SK-N-SH treated with all-trans-retinoic acid at 6 μM for 48 hours (cell line): ENCODE results near the gene PSMB9.

Experiments used
- ATAC-seq: fragments of 200-7000 bp; cut with Tn5 transposase; 3 replicates; pipeline ENCODE4 v1.9.1; 2020; ENCODE audit warnings: mild to moderate bottlenecking, moderate library complexity
- ARNTL ChIP-seq: fragments of 450-650 bp; formaldehyde crosslinking; IDR thresholded peaks from 2 replicates; pipeline ENCODE4 v1.5.0; 2020; ENCODE audit warnings: low read depth, mild to moderate bottlenecking, moderate library complexity, borderline replicate concordance
- BACH2 ChIP-seq: fragments of 250-450 bp; sonication (Bioruptor Pico); IDR thresholded peaks from 2 replicates; pipeline ENCODE4 v1.9.0; 2021; ENCODE audit warnings: mild to moderate bottlenecking, borderline replicate concordance
- CSDC2 ChIP-seq: fragments of 250-450 bp; sonication (Bioruptor Pico); IDR thresholded peaks from 2 replicates; pipeline ENCODE4 v1.5.0; 2020; ENCODE audit warnings: mild to moderate bottlenecking, moderate library complexity
- ESRRG ChIP-seq: fragments of 250-450 bp; sonication (Bioruptor Pico); IDR thresholded peaks from 2 replicates; pipeline ENCODE4 v1.6.1; 2021; ENCODE audit warnings: mild to moderate bottlenecking
- GLIS3 ChIP-seq: fragments of 250-450 bp; sonication (Bioruptor Pico); IDR thresholded peaks from 2 replicates; pipeline ENCODE4 v1.5.0; 2020; ENCODE audit warnings: mild to moderate bottlenecking, moderate library complexity
- ISL1 ChIP-seq: fragments of 250-450 bp; sonication (Bioruptor Pico); IDR thresholded peaks from 2 replicates; pipeline ENCODE4 v2.1.2; 2022; ENCODE audit warnings: mild to moderate bottlenecking, moderate library complexity
- OSR1 ChIP-seq: fragments of 250-450 bp; sonication (Bioruptor Pico); IDR thresholded peaks from 2 replicates; pipeline ENCODE4 v1.8.0; 2022; ENCODE audit warnings: moderate library complexity, mild to moderate bottlenecking, inconsistent platforms
- PATZ1 ChIP-seq: fragments of 250-450 bp; sonication (Bioruptor Pico); IDR thresholded peaks from 2 replicates; pipeline ENCODE4 v1.8.0; 2020; ENCODE audit warnings: mild to moderate bottlenecking, moderate library complexity, borderline replicate concordance
- PPARA ChIP-seq: fragments of 250-450 bp; sonication (Bioruptor Pico); IDR thresholded peaks from 2 replicates; pipeline ENCODE4 v1.5.0; 2020; ENCODE audit warnings: mild to moderate bottlenecking, borderline replicate concordance
- RARB ChIP-seq: fragments of 250-450 bp; sonication (Bioruptor Pico); IDR thresholded peaks from 2 replicates; pipeline ENCODE4 v1.8.0; 2021; ENCODE audit warnings: mild to moderate bottlenecking, moderate library complexity
- SNAI2 ChIP-seq: fragments of 250-450 bp; sonication (Bioruptor Pico); IDR thresholded peaks from 2 replicates; pipeline ENCODE4 v1.5.0; 2020; ENCODE audit warnings: mild to moderate bottlenecking, moderate library complexity
- TCF4 ChIP-seq: fragments of 250-450 bp; sonication (Bioruptor Pico); IDR thresholded peaks from 2 replicates; pipeline ENCODE4 v1.8.0; 2021; ENCODE audit warnings: mild to moderate bottlenecking, moderate library complexity, borderline replicate concordance
- TOX ChIP-seq: fragments of 250-450 bp; sonication (Bioruptor Pico); IDR thresholded peaks from 2 replicates; pipeline ENCODE4 v1.8.0; 2021; ENCODE audit warnings: mild to moderate bottlenecking, moderate library complexity, borderline replicate concordance
- TSHZ2 ChIP-seq: fragments of 250-450 bp; sonication (Bioruptor Pico); IDR thresholded peaks from 2 replicates; pipeline ENCODE4 v1.5.0; 2020; ENCODE audit warnings: mild to moderate bottlenecking, moderate library complexity
- ZC3H10 ChIP-seq: fragments of 250-450 bp; sonication (Bioruptor Pico); IDR thresholded peaks from 2 replicates; pipeline ENCODE4 v1.5.1; 2021; ENCODE audit warnings: mild to moderate bottlenecking, moderate library complexity
- ZFP3 ChIP-seq: fragments of 250-450 bp; sonication (Bioruptor Pico); IDR thresholded peaks from 2 replicates; pipeline ENCODE4 v1.5.0; 2020; ENCODE audit warnings: mild to moderate bottlenecking, moderate library complexity
- ZFP30 ChIP-seq: fragments of 450-650 bp; formaldehyde crosslinking; IDR thresholded peaks from 2 replicates; pipeline ENCODE4 v1.5.0; 2022; ENCODE audit warnings: mild to moderate bottlenecking, moderate library complexity
- ZNF565 ChIP-seq: fragments of 450-650 bp; formaldehyde crosslinking; conservative IDR thresholded peaks from 2 replicates; pipeline ENCODE4 v1.5.0; 2020; ENCODE audit warnings: low read depth, mild to moderate bottlenecking, moderate library complexity
- ZNF70 ChIP-seq: fragments of 450-650 bp; formaldehyde crosslinking; IDR thresholded peaks from 2 replicates; pipeline ENCODE4 v1.5.0; 2020; ENCODE audit warnings: mild to moderate bottlenecking, moderate library complexity
- ZNF8 ChIP-seq: fragments of 450-650 bp; formaldehyde crosslinking; IDR thresholded peaks from 2 replicates; pipeline ENCODE4 v1.5.0; 2020; ENCODE audit warnings: mild to moderate bottlenecking, moderate library complexity
- TF ChIP-seq, protein P1 (sequence below): fragments of 250-450 bp; sonication (Bioruptor Pico); IDR thresholded peaks from 2 replicates; pipeline ENCODE4 v1.5.1; 2020; ENCODE audit warnings: low read depth, mild to moderate bottlenecking, moderate library complexity
- TF ChIP-seq, protein P2 (sequence below): fragments of 250-450 bp; sonication (Bioruptor Pico); IDR thresholded peaks from 2 replicates; pipeline ENCODE4 v1.5.1; 2021; ENCODE audit warnings: mild to moderate bottlenecking, moderate library complexity

PSMB9 gene

GRCh38 chr6:32845384-32845884 is 8.6 kb upstream of the PSMB9 start:
- no peak for ATAC-seq
- no peak for TF ChIP-seq TSHZ2
- TF ChIP-seq TOX: no peak
- TF ChIP-seq, protein P1, sequence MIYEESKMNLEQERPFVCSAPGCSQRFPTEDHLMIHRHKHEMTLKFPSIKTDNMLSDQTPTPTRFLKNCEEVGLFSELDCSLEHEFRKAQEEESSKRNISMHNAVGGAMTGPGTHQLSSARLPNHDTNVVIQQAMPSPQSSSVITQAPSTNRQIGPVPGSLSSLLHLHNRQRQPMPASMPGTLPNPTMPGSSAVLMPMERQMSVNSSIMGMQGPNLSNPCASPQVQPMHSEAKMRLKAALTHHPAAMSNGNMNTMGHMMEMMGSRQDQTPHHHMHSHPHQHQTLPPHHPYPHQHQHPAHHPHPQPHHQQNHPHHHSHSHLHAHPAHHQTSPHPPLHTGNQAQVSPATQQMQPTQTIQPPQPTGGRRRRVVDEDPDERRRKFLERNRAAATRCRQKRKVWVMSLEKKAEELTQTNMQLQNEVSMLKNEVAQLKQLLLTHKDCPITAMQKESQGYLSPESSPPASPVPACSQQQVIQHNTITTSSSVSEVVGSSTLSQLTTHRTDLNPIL (CRISPR knock-in tag): no peak
- no peak for TF ChIP-seq OSR1 (CRISPR knock-in tag)
- no peak for TF ChIP-seq ZFP3 (CRISPR knock-in tag)
- no peak for TF ChIP-seq ARNTL (CRISPR knock-in tag)
- TF ChIP-seq ZNF8 (CRISPR knock-in tag): no peak
- no peak for TF ChIP-seq PPARA (CRISPR knock-in tag)
- TF ChIP-seq SNAI2 (CRISPR knock-in tag): no peak
- no peak for TF ChIP-seq TCF4 (CRISPR knock-in tag)
- TF ChIP-seq GLIS3 (CRISPR knock-in tag): no peak
- TF ChIP-seq ZC3H10 (CRISPR knock-in tag): no peak
- TF ChIP-seq ESRRG (CRISPR knock-in tag): no peak
- TF ChIP-seq, protein P2, sequence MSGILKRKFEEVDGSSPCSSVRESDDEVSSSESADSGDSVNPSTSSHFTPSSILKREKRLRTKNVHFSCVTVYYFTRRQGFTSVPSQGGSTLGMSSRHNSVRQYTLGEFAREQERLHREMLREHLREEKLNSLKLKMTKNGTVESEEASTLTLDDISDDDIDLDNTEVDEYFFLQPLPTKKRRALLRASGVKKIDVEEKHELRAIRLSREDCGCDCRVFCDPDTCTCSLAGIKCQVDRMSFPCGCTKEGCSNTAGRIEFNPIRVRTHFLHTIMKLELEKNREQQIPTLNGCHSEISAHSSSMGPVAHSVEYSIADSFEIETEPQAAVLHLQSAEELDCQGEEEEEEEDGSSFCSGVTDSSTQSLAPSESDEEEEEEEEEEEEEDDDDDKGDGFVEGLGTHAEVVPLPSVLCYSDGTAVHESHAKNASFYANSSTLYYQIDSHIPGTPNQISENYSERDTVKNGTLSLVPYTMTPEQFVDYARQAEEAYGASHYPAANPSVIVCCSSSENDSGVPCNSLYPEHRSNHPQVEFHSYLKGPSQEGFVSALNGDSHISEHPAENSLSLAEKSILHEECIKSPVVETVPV (CRISPR knock-in tag): no peak
- no peak for TF ChIP-seq ZNF565 (CRISPR knock-in tag)
- TF ChIP-seq ISL1 (CRISPR knock-in tag): no peak
- no peak for TF ChIP-seq CSDC2
- TF ChIP-seq ZFP30: no peak
- TF ChIP-seq PATZ1 (CRISPR knock-in tag): no peak
- TF ChIP-seq RARB (CRISPR knock-in tag): no peak

- no peak for ATAC-seq
- no peak for TF ChIP-seq ESRRG (CRISPR knock-in tag)
- TF ChIP-seq TOX: no peak
- TF ChIP-seq RARB (CRISPR knock-in tag): no peak
- TF ChIP-seq TSHZ2: no peak
- TF ChIP-seq GLIS3 (CRISPR knock-in tag): no peak
- no peak for TF ChIP-seq ZNF8 (CRISPR knock-in tag)
- TF ChIP-seq PATZ1 (CRISPR knock-in tag): no peak
- no peak for TF ChIP-seq ZC3H10 (CRISPR knock-in tag)
- TF ChIP-seq CSDC2: no peak
- TF ChIP-seq, protein P1 (CRISPR knock-in tag): no peak
- no peak for TF ChIP-seq ZFP3 (CRISPR knock-in tag)
- no peak for TF ChIP-seq BACH2 (CRISPR knock-in tag)
- TF ChIP-seq, protein P2 (CRISPR knock-in tag): no peak
- TF ChIP-seq ZNF70 (CRISPR knock-in tag): no peak
- no peak for TF ChIP-seq ARNTL (CRISPR knock-in tag)
- no peak for TF ChIP-seq OSR1 (CRISPR knock-in tag)
- no peak for TF ChIP-seq TCF4 (CRISPR knock-in tag)
Observed at GRCh38 chr6:32847004-32847403, 7.0 kb upstream of the PSMB9 start.
